K562 (cell line): ENCODE results near the gene CCDC116. TPM values are rescaled to one million over a fixed set of nuclear protein-coding genes. Genes with fewer than 3 reads are reported as not detected.

ENCODE experiments used
- CHCHD3 ChIP-seq: fragments of 250-450 bp; sonication (Bioruptor Pico); IDR thresholded peaks from 2 replicates; pipeline ENCODE4 v2.1.2; 2022; ENCODE audit warnings: mild to moderate bottlenecking
- KLF16 ChIP-seq: IDR thresholded peaks from 2 replicates; pipeline ENCODE4 v1.6.1; 2016; ENCODE audit warnings: antibody characterized with exemption
- MAFG ChIP-seq: fragments of 450-650 bp; conservative IDR thresholded peaks from 2 replicates; pipeline ENCODE4 v1.6.1; 2016; ENCODE audit warnings: missing genetic modification characterization, missing compliant biosample characterization
- MYNN ChIP-seq, 2 experiments: sonication (generic); formaldehyde crosslinking in 1 of 2; IDR thresholded peaks; 2 replicates each; pipeline versions ENCODE4 v1.5.0 to v1.6.1; 2016 to 2020; ENCODE audit warnings: antibody characterized with exemption in 1 of 2, missing genetic modification reagents in 1 of 2
- NCOR1 ChIP-seq: fragments of 450-650 bp; IDR thresholded peaks from 2 replicates; pipeline ENCODE4 v1.6.1; 2016; ENCODE audit warnings: mild to moderate bottlenecking, moderate library complexity
- RFX1 ChIP-seq: fragments of 450-650 bp; IDR thresholded peaks from 2 replicates; pipeline ENCODE4 v1.6.1; 2016; ENCODE audit warnings: mild to moderate bottlenecking, moderate library complexity
- SMAD4 ChIP-seq: fragments of 250-450 bp; sonication (Bioruptor Pico); conservative IDR thresholded peaks from 2 replicates; pipeline ENCODE4 v1.8.0; 2021; ENCODE audit warnings: inconsistent platforms, mild to moderate bottlenecking, moderate library complexity
- TAF15 ChIP-seq: fragments of 200-400 bp; formaldehyde crosslinking; IDR thresholded peaks from 2 replicates; pipeline ENCODE4 v1.6.1; 2017; ENCODE audit warnings: mild to moderate bottlenecking, low read depth, low read length, moderate library complexity
- WHSC1 ChIP-seq: IDR thresholded peaks from one replicate; pipeline ENCODE4 v1.6.1; 2012; ENCODE audit warnings: low read length, control low read depth, inconsistent platforms
- ZNF707 ChIP-seq: fragments of 250-450 bp; sonication (Bioruptor Pico); conservative IDR thresholded peaks from 2 replicates; pipeline ENCODE4 v1.8.0; 2022; ENCODE audit warnings: inconsistent platforms, mild to moderate bottlenecking, moderate library complexity
- ZSCAN32 ChIP-seq: fragments of 450-650 bp; formaldehyde crosslinking; IDR thresholded peaks from 2 replicates; pipeline ENCODE4 v1.4.0; 2020; ENCODE audit warnings: mild to moderate bottlenecking, moderate library complexity
- polyA plus RNA-seq, 8 experiments: library from polyadenylated mRNA; depleted of rRNA in 4 of 8; stranded (reverse) in 5 of 8; unstranded in 3 of 8; fragments of >200 nt; fragmentation: Nextera tagmentation in 2 of 8; fragmentation: Illumina TruSeq in 1 of 8; extraction: Ambion mirVana in 2 of 8; extraction: Trizol in 1 of 8; gene quantifications; 2 replicates each; pipeline versions ENCODE4 v1.2.1 to v1.2.3, GENCODE V29; 2011 to 2014; ENCODE audit warnings: inconsistent platforms in 1 of 8, missing spikeins in 1 of 8
- total RNA-seq, 7 experiments: library from RNA; depleted of rRNA in 6 of 7; stranded (reverse); fragments of >200 nt in 6 of 7; fragmentation: Illumina TruSeq in 2 of 7; extraction: Trizol in 2 of 7; gene quantifications; 2 replicates each; pipeline versions ENCODE4 v1.2.1 to v1.2.3, GENCODE V29; 2011 to 2021; ENCODE audit warnings: low replicate concordance in 1 of 7
- TF ChIP-seq, protein P1 (sequence below): fragments of 250-450 bp; sonication (Bioruptor Pico); IDR thresholded peaks from 2 replicates; pipeline ENCODE4 v1.4.0; 2020; ENCODE audit warnings: borderline replicate concordance
- TF ChIP-seq, protein P2 (sequence below): sonication (generic); formaldehyde crosslinking; IDR thresholded peaks from 2 replicates; pipeline ENCODE4 v1.8.1; 2023; ENCODE audit warnings: mild to moderate bottlenecking, missing genetic modification reagents
- TF ChIP-seq, protein P3 (sequence below): sonication (generic); formaldehyde crosslinking; IDR thresholded peaks from 2 replicates; pipeline ENCODE4 v1.9.0; 2022; ENCODE audit warnings: mild to moderate bottlenecking, missing genetic modification reagents
- TF ChIP-seq, protein P4 (sequence below): fragments of 250-450 bp; sonication (Bioruptor Pico); IDR thresholded peaks from 2 replicates; pipeline ENCODE4 v1.8.0; 2022; ENCODE audit warnings: inconsistent platforms, mild to moderate bottlenecking, moderate library complexity, borderline replicate concordance
- TF ChIP-seq, protein P5 (sequence below): sonication (generic); formaldehyde crosslinking; IDR thresholded peaks from 2 replicates; pipeline ENCODE4 v1.8.1; 2023; ENCODE audit warnings: mild to moderate bottlenecking, missing genetic modification reagents

Gene CCDC116
- total and polyA plus RNA-seq, 9 of the 15 experiments (the other 6 are each of a cell fraction or from before 2014, with no cell fraction given), result 1.6 to 11.3 (median 4.7) TPM

DNA sequence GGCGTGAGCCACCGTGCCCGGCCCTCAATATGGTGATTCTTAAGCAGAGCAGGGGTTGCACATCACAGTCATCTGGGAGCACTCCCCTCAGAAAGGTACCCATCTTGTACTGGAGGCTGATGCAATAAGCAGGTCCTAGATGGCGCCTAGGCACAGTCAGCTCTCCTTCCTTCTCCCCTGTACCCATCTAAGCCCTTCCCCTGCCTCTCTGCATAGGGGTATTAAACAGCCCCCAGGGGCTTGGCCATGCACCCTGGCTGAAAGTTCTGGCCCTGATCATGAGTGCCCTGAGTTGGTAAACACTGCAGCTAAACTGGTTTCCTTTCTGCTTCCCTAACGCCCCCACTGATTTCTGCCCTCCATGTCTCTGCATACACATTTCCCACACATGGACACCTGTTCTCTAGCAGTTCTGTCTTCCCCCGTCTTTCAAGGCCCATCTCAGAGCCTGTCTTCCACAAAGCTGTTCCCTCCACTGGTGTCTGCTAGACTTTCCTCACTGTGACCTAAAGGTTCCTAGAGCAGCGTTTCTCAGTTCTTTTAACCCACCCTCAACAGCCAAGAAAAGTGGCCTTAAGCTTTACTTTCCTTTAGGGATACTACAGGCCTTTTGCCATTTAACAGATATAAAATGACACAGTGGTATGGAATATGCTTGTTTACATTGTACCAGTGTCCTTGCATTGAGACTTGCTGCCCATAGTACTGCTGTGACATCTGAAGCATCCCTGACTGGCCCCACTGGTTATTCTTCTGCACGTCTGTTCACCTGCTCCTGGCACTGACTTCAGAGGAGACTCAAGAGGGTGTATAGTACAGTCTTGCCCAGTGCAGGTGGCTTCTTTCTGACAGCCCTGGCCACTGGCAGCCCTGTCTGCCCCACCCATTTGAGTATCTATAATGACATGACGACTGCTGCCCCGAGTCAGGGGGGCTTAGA lies 49.5 kb upstream of the CCDC116 start (continued):
- TF ChIP-seq NCOR1 (no peak), WHSC1 (peak; percentile 33), MAFG (tag) (no peak), TAF15 (no peak), ZSCAN32 (CRISPR knock-in tag) (peak; percentile 82), ZNF707 (CRISPR knock-in tag) (no peak), CHCHD3 (peak; percentile 10; the same call in 1 of the 2 replicates), RFX1 (no peak), SMAD4 (0 out of 2 replicates have a peak, but pooled peaks have one; percentile 20), KLF16 (no peak), MYNN (IDR thresholded peaks at IDR 0.05) (no peak), MYNN (CRISPR knock-in tag; IDR thresholded peaks at IDR 0.05) (no peak)
- TF ChIP-seq, protein P1, sequence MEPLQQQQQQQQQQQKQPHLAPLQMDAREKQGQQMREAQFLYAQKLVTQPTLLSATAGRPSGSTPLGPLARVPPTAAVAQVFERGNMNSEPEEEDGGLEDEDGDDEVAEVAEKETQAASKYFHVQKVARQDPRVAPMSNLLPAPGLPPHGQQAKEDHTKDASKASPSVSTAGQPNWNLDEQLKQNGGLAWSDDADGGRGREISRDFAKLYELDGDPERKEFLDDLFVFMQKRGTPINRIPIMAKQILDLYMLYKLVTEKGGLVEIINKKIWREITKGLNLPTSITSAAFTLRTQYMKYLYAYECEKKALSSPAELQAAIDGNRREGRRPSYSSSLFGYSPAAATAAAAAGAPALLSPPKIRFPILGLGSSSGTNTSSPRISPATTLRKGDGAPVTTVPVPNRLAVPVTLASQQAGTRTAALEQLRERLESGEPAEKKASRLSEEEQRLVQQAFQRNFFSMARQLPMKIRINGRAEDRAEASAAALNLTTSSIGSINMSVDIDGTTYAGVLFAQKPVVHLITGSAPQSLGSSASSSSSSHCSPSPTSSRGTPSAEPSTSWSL (CRISPR knock-in tag), result peak; percentile 93; the same call in 1 of the 2 replicates
- TF ChIP-seq, protein P2, sequence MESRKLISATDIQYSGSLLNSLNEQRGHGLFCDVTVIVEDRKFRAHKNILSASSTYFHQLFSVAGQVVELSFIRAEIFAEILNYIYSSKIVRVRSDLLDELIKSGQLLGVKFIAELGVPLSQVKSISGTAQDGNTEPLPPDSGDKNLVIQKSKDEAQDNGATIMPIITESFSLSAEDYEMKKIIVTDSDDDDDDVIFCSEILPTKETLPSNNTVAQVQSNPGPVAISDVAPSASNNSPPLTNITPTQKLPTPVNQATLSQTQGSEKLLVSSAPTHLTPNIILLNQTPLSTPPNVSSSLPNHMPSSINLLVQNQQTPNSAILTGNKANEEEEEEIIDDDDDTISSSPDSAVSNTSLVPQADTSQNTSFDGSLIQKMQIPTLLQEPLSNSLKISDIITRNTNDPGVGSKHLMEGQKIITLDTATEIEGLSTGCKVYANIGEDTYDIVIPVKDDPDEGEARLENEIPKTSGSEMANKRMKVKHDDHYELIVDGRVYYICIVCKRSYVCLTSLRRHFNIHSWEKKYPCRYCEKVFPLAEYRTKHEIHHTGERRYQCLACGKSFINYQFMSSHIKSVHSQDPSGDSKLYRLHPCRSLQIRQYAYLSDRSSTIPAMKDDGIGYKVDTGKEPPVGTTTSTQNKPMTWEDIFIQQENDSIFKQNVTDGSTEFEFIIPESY, result peak; percentile 49; the same call in 1 of the 2 replicates
- TF ChIP-seq, protein P3, sequence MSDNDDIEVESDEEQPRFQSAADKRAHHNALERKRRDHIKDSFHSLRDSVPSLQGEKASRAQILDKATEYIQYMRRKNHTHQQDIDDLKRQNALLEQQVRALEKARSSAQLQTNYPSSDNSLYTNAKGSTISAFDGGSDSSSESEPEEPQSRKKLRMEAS, result 0 out of 2 replicates have a peak, but pooled peaks have one; percentile 10
- TF ChIP-seq, protein P4, sequence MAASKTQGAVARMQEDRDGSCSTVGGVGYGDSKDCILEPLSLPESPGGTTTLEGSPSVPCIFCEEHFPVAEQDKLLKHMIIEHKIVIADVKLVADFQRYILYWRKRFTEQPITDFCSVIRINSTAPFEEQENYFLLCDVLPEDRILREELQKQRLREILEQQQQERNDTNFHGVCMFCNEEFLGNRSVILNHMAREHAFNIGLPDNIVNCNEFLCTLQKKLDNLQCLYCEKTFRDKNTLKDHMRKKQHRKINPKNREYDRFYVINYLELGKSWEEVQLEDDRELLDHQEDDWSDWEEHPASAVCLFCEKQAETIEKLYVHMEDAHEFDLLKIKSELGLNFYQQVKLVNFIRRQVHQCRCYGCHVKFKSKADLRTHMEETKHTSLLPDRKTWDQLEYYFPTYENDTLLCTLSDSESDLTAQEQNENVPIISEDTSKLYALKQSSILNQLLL (CRISPR knock-in tag), result 0 out of 2 replicates have a peak, but pooled peaks have one; percentile 51
- TF ChIP-seq, protein P5, sequence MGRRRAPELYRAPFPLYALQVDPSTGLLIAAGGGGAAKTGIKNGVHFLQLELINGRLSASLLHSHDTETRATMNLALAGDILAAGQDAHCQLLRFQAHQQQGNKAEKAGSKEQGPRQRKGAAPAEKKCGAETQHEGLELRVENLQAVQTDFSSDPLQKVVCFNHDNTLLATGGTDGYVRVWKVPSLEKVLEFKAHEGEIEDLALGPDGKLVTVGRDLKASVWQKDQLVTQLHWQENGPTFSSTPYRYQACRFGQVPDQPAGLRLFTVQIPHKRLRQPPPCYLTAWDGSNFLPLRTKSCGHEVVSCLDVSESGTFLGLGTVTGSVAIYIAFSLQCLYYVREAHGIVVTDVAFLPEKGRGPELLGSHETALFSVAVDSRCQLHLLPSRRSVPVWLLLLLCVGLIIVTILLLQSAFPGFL (CRISPR knock-in tag), result peak; percentile 79; the same call in 1 of the 2 replicates
